ENCODE results near the gene AKAP1.

DNA sequence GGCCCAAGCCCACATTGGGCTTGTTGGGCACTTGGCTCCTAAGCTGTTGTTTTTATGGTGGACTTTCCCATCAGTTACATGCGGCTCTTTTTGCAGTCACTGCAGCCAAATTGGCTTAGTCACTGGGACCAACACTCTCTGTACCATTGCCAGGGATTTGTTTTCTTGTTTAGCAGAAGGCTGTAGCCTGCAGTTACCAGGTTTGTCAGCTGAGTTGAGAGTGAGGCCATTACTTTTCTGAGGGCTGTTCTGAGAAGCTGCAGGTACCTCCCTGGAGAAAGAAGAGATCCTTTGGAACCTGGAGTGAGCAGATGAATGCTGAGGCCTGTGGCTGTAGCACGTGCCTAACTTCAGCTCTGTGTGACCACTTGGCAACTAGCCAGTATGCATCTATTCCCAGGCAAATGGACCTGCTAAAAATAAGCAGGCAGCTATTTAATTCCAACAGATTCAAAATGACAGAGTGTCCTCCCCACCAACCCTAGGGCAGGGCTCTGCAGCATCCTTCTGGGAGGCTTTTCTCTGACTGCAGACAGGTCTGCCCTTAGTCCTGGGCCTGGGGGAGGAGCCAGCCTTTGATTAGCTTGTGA, 12.9 kb downstream of the AKAP1 start:
- TF ChIP-seq, protein P1, sequence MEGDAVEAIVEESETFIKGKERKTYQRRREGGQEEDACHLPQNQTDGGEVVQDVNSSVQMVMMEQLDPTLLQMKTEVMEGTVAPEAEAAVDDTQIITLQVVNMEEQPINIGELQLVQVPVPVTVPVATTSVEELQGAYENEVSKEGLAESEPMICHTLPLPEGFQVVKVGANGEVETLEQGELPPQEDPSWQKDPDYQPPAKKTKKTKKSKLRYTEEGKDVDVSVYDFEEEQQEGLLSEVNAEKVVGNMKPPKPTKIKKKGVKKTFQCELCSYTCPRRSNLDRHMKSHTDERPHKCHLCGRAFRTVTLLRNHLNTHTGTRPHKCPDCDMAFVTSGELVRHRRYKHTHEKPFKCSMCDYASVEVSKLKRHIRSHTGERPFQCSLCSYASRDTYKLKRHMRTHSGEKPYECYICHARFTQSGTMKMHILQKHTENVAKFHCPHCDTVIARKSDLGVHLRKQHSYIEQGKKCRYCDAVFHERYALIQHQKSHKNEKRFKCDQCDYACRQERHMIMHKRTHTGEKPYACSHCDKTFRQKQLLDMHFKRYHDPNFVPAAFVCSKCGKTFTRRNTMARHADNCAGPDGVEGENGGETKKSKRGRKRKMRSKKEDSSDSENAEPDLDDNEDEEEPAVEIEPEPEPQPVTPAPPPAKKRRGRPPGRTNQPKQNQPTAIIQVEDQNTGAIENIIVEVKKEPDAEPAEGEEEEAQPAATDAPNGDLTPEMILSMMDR (IDR thresholded peaks at IDR 0.05): no peak
- TF ChIP-seq POLR2A (IDR thresholded peaks at IDR 0.05): no peak
